ENCODE measurements around the gene PLP1. TPM values are rescaled to one million over a fixed set of nuclear protein-coding genes. Genes with fewer than 3 reads are reported as not detected.

The PLP1 gene, protein sequence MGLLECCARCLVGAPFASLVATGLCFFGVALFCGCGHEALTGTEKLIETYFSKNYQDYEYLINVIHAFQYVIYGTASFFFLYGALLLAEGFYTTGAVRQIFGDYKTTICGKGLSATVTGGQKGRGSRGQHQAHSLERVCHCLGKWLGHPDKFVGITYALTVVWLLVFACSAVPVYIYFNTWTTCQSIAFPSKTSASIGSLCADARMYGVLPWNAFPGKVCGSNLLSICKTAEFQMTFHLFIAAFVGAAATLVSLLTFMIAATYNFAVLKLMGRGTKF
- total RNA-seq, result not detected in 2 replicates

DNA sequence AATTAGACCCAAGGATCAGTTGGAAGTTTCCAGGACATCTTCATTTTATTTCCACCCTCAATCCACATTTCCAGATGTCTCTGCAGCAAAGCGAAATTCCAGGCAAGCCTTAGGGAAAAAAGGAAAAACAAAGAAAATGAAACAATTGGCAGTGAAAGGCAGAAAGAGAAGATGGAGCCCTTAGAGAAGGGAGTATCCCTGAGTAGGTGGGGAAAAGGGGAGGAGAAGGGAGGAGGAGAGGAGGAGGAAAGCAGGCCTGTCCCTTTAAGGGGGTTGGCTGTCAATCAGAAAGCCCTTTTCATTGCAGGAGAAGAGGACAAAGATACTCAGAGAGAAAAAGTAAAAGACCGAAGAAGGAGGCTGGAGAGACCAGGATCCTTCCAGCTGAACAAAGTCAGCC, at the start of gene PLP1:
PLP1 (plus strand) TSS at position 295 of the 400 bp plus-strand sequence. CDS start 156 bp downstream, outside the sequence.
- H3K36me3 Mint-ChIP-seq (ENCODE audit: low read depth), result no peaks in the 10 kb centered on the region
- no peak within 1 kb of the TSS for H3K27ac Mint-ChIP-seq
- DNase-seq (ENCODE audit: low spot score), result no peak
- H3K4me3 Mint-ChIP-seq (ENCODE audit: low read depth), result no peak within 1 kb of the TSS
- H3K27me3 Mint-ChIP-seq (ENCODE audit: low read depth), result peaks cover 6% of the 10 kb centered on the region
- H3K4me1 Mint-ChIP-seq (ENCODE audit: low read depth), result no peaks in the 10 kb centered on the region
- intact Hi-C loops (cut with micrococcal nuclease), result no loop called here
- no peaks in the 10 kb centered on the region for H3K9me3 Mint-ChIP-seq

DNA sequence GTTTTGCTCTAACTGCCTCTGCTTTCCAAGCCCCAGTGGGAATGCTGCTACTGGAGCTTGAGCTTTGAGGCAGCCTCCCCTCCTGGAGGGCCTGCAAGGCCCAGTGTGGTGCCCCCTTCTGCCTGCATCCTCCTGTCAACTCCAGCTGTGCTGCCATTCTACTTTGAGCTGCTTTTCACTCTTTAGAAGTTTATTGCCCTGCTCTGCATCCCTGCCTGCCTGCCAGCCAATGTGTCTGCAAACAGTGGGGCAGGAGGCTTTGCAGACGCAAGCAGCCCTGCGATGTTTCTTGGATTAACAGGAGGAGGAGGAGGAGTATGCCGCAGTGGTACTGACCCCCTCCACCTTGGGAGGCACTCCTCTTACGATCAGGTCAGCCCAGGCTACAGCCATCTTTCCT, 49.5 kb upstream of the PLP1 start:
- DNase-seq (ENCODE audit: low spot score), result no peak
- intact Hi-C loops (cut with micrococcal nuclease), result no loop called here
- Mint-ChIP-seq H3K36me3 (ENCODE audit: low read depth) (no peaks in the 10 kb centered on the region), H3K27ac (no peak overlapping the region), H3K4me1 (ENCODE audit: low read depth) (peaks cover 1% of the 10 kb centered on the region), H3K9me3 (no peaks in the 10 kb centered on the region), H3K4me3 (ENCODE audit: low read depth) (no peak overlapping the region), H3K27me3 (ENCODE audit: low read depth) (peaks cover 10% of the 10 kb centered on the region)

DNA sequence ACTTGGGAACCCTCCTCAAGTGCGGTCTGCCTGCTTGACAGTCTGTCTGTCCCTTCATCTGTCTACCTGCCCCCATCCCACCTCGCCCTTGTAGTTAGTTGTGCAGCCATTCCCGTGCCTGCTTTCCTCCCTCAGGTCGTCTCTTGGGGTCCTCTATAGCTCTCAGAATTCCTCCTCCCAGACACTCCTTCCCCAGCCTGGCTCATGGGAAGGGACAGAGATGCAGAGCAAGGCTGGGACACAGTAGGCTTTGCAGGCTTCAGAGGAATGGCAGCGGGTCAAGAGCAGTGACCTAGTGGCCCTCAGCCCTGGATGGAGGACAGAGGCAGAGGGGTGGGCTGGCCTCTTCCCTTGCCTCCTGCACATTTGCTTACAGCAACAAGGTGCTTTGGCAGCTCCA, 47.6 kb upstream of the PLP1 start:
- Mint-ChIP-seq H3K9me3 (no peaks in the 10 kb centered on the region), H3K4me1 (ENCODE audit: low read depth) (peaks cover 4% of the 10 kb centered on the region), H3K27me3 (ENCODE audit: low read depth) (peaks cover 12% of the 10 kb centered on the region), H3K4me3 (ENCODE audit: low read depth) (no peak overlapping the region), H3K27ac (no peak overlapping the region), H3K36me3 (ENCODE audit: low read depth) (no peaks in the 10 kb centered on the region)
- intact Hi-C loops (cut with micrococcal nuclease), result no loop called here
- DNase-seq (ENCODE audit: low spot score), result no peak

DNA sequence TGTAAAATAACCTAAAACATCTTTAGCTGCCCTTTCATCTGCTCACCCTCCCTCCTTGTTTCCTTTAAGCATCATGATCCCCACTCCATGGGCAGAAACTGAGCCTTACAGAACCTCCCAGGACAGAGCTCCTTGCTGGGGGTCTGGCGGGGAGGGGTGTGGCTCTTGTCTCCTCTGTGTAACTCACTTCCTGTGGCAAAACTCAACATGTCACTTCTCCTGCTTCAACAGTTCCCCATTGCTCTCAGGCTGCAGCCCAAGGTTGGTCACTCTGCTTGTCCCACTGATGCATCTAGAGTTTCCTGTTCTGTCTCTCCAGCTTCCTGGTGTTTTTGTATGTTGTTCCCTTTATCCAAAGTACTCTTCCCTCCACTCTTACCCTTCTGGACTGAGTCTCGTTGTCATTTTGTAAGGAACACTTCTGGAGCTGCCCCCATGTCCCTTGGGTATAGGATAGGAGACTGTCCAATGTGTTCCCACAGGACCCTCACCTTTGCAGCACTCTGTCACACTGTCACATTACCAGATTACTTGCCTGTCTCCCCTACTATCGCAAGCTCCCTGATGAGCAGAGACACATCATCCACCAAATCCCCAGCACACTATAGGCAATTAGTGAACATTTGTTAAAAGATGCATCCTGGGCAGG, 46.4 kb upstream of the PLP1 start:
- Mint-ChIP-seq H3K4me3 (ENCODE audit: low read depth) (no peak overlapping the region), H3K9me3 (no peaks in the 10 kb centered on the region), H3K27ac (no peak overlapping the region), H3K36me3 (ENCODE audit: low read depth) (no peaks in the 10 kb centered on the region), H3K27me3 (ENCODE audit: low read depth) (peaks cover 12% of the 10 kb centered on the region), H3K4me1 (ENCODE audit: low read depth) (peaks cover 10% of the 10 kb centered on the region)
- no peak for DNase-seq (ENCODE audit: low spot score)
- intact Hi-C loops (cut with micrococcal nuclease), result loop anchor here (10.0 kb wide), 1 partner anchor 75 kb away; no protein-coding TSS in a partner anchor

DNA sequence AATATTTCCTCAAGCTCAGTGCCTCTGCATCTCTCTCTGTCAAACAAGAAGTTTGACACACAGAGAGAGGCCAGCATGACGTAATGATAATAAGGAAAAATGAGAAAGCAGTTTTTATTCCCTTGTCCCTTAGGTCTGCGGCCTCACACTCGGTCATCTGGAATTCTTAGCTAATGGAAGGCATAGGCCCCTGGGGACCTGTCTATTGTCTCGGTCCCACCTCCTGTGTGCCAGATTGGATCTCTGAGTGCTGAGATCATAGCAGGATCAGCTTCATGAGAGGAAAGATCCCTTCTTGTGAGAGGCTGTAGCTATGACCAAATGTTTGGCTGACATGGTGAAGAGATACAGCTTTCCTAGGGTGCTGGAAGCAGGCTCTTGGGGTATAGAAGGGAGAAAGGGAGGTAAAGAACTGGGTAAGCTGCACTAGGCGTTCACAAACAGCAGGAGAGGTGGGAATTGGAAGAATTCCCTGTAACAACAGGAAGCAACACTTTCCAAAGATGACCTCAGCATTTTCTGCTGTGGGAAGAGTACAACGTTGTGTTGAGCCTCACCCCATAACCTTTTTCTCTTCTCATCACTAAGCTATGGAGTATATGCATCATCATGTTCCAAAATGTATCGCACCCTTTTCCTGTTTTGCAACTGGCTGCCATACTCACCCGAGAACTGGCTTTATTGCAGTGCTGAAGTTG, 45.7 kb upstream of the PLP1 start:
- Mint-ChIP-seq H3K36me3 (ENCODE audit: low read depth) (no peaks in the 10 kb centered on the region), H3K4me3 (ENCODE audit: low read depth) (no peak overlapping the region), H3K27ac (no peak overlapping the region), H3K4me1 (ENCODE audit: low read depth) (peaks cover 10% of the 10 kb centered on the region), H3K9me3 (no peaks in the 10 kb centered on the region), H3K27me3 (ENCODE audit: low read depth) (peaks cover 12% of the 10 kb centered on the region)
- intact Hi-C loops (cut with micrococcal nuclease), result loop anchor here (10.0 kb wide), 1 partner anchor 74 kb away; no protein-coding TSS in a partner anchor
- DNase-seq (ENCODE audit: low spot score), result no peak

DNA sequence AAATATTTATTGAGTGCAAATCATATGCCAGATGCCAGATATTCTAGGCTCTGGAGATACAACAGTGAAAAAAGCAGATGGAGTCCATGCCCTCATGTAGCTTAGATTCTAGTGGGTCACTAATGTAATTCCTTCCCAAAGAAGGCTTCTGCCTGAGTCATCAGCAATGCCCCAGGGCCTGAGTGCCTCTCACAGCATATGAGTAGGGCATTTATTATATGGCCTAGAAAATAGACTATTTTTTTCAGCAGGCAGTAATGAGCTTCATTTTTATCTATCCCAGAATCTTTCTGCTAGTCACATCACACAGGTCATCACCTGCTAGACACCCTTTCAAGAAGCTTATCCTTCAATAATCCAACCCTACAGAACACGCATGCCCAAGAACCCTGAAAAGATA, 43.6 kb upstream of the PLP1 start:
- Mint-ChIP-seq H3K27me3 (ENCODE audit: low read depth) (peaks cover 12% of the 10 kb centered on the region), H3K9me3 (no peaks in the 10 kb centered on the region), H3K27ac (no peak overlapping the region), H3K36me3 (ENCODE audit: low read depth) (no peaks in the 10 kb centered on the region), H3K4me3 (ENCODE audit: low read depth) (no peak overlapping the region), H3K4me1 (ENCODE audit: low read depth) (peaks cover 10% of the 10 kb centered on the region)
- intact Hi-C loops (cut with micrococcal nuclease), result loop anchor here (10.0 kb wide), 1 partner anchor 72 kb away; no protein-coding TSS in a partner anchor
- DNase-seq (ENCODE audit: low spot score), result no peak

DNA sequence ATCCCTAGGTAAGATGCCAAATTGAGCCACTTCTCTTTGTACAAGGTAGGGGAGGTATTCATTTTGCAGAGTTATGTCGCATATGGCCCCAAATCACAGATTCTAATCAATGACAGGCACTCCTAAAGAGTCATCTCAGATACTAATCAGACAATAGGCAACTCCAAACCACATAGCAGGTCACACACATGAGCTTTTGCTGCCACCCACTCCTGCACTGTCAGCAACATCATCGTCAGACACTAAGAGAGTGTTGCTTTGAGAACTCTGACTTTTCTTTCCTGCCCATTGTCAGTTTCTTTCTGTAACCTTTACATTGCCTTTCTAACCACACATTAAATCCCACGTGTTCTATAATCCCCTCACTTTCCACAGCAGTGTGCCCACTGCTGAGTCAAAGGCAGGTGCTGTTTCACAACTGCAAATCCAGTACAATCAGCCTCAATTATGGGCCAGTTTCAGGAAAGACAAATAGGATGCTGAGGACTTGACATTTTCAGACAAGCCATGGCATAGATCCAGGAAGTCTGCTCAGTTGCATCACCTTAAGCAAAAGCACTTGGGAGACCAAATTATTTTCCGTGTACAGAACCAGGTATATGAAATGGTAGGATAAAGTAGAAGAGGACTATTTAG, 42.4 kb upstream of the PLP1 start:
- intact Hi-C loops (cut with micrococcal nuclease), result loop anchor here (2.0 to 10.0 kb wide), 2 partner anchors 47 to 71 kb away; partner anchors contain the start of gene MORF4L2
- Mint-ChIP-seq H3K9me3 (no peaks in the 10 kb centered on the region), H3K4me3 (ENCODE audit: low read depth) (no peak overlapping the region), H3K27me3 (ENCODE audit: low read depth) (peaks cover 12% of the 10 kb centered on the region), H3K4me1 (ENCODE audit: low read depth) (peaks cover 10% of the 10 kb centered on the region), H3K27ac (peak overlapping the region; percentile 11), H3K36me3 (ENCODE audit: low read depth) (no peaks in the 10 kb centered on the region)
- DNase-seq (ENCODE audit: low spot score), result no peak

DNA sequence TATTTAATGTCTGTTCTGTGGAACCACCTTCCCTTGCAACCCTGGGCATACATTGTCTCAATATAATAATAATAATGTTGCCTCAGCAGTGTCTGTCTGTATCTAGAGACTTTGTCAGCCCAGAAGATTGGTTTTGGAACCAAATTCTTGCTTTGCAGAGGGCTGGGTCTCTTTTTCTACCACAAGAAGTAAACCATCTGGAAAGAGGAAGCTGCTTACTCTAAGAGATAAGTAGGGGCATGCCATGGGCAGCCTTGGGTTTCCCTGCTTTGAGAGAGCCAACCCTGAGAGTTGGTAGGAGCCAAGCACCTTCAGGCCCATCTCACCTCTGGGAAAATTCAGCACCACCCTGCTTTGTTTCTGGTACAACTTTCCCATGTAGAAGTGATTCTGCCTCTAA, 38.9 kb upstream of the PLP1 start:
- peaks cover 9% of the 10 kb centered on the region for H3K4me1 Mint-ChIP-seq (ENCODE audit: low read depth)
- H3K36me3 Mint-ChIP-seq (ENCODE audit: low read depth), result no peaks in the 10 kb centered on the region
- no peak overlapping the region for H3K4me3 Mint-ChIP-seq (ENCODE audit: low read depth)
- intact Hi-C loops (cut with micrococcal nuclease), result loop anchor here (10.0 kb wide), 1 partner anchor 67 kb away; no protein-coding TSS in a partner anchor
- no peaks in the 10 kb centered on the region for H3K9me3 Mint-ChIP-seq
- DNase-seq (ENCODE audit: low spot score), result no peak
- H3K27me3 Mint-ChIP-seq (ENCODE audit: low read depth), result peaks cover 2% of the 10 kb centered on the region
- H3K27ac Mint-ChIP-seq, result no peak overlapping the region

DNA sequence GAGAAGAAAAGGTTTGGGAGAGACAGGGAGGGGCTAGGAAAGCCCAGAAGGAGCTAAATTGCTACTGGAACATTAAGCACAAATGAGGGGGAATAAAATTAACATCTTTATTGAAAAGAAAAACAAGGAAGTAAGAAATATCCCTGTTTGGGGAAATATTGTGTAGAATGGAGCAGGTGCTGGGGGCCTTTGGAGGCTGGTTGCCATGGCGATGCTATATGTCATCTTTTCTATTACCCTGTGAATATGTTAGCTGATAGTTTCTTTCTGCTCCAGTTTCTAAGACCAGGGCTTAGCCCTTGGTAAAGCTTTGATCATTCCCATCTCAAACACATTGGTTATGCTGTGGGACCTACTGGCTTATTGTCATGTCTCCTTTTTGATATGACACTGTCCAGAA, 37.2 kb upstream of the PLP1 start:
- H3K27ac Mint-ChIP-seq, result no peak overlapping the region
- peaks cover 2% of the 10 kb centered on the region for H3K4me1 Mint-ChIP-seq (ENCODE audit: low read depth)
- H3K36me3 Mint-ChIP-seq (ENCODE audit: low read depth), result no peaks in the 10 kb centered on the region
- no peak for DNase-seq (ENCODE audit: low spot score)
- H3K27me3 Mint-ChIP-seq (ENCODE audit: low read depth), result no peaks in the 10 kb centered on the region
- H3K9me3 Mint-ChIP-seq, result no peaks in the 10 kb centered on the region
- H3K4me3 Mint-ChIP-seq (ENCODE audit: low read depth), result no peak overlapping the region
- intact Hi-C loops (cut with micrococcal nuclease), result loop anchor here (10.0 kb wide), 1 partner anchor 65 kb away; no protein-coding TSS in a partner anchor

DNA sequence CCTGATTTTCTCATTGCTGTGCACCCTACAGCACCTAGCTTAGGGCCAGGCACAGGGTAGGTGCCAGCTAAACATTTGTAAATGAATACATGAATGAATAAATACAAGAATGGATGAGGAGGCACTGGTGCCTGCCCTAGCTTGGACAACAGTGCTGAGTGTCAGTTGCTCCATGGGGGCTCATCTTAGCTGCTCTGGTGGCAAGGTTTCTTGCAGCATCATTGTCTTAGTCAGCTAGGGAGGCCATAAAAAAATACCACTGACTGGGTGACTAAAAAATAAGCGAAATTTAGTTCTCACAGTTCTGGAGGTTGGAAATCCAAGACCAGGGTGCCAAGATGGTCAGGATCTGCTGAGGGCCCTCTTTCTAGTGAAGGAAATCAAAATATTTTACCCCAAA, 34.8 kb upstream of the PLP1 start:
- Mint-ChIP-seq H3K27ac (no peak overlapping the region), H3K36me3 (ENCODE audit: low read depth) (no peaks in the 10 kb centered on the region), H3K4me3 (ENCODE audit: low read depth) (no peak overlapping the region), H3K4me1 (ENCODE audit: low read depth) (no peaks in the 10 kb centered on the region), H3K27me3 (ENCODE audit: low read depth) (no peaks in the 10 kb centered on the region), H3K9me3 (no peaks in the 10 kb centered on the region)
- intact Hi-C loops (cut with micrococcal nuclease), result no loop called here
- DNase-seq (ENCODE audit: low spot score), result no peak

DNA sequence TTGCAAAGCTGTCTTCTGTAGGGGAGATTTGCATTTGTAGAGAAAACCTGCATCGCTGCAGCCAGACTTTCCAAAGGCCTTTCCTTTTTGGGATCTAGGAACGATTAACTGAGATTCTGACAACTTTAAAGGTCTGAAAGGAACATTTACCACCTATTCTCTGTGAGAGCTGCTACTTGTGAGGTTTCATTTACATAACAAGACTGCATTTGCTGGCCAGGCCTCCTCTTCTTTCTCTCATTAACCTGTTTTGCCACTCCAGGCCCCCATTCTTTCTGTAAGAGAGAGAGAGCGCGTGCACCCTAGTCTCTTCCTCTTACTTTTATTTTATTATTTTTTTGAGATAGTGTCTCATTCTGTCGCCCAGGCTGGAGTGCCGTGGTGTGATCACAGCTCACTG, 34.3 kb upstream of the PLP1 start:
- Mint-ChIP-seq H3K36me3 (ENCODE audit: low read depth) (no peaks in the 10 kb centered on the region), H3K4me1 (ENCODE audit: low read depth) (no peaks in the 10 kb centered on the region), H3K27me3 (ENCODE audit: low read depth) (no peaks in the 10 kb centered on the region), H3K27ac (no peak overlapping the region), H3K9me3 (no peaks in the 10 kb centered on the region), H3K4me3 (ENCODE audit: low read depth) (no peak overlapping the region)
- intact Hi-C loops (cut with micrococcal nuclease), result no loop called here
- no peak for DNase-seq (ENCODE audit: low spot score)

DNA sequence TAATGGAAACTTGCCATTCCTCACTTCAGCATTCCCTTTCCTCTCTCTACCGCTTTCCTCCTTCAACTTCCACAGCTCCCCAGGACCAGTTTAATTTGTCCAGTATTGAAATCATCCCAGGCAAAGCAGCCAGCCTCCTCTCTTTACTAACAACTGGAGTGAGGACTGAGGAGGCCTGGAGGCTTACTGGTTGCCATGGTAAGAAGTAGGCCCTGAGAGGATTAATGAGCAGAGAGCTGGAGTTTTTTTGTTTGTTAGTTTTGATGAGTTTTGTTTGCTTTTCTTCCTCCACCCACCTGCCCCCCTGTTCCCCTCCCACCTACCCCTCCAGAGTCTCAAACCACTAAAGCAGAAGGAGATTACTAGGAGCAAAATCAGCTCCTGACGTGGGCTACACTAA, 29.5 kb upstream of the PLP1 start:
- Mint-ChIP-seq H3K4me1 (ENCODE audit: low read depth) (no peaks in the 10 kb centered on the region), H3K9me3 (no peaks in the 10 kb centered on the region), H3K36me3 (ENCODE audit: low read depth) (no peaks in the 10 kb centered on the region), H3K27me3 (ENCODE audit: low read depth) (no peaks in the 10 kb centered on the region), H3K4me3 (ENCODE audit: low read depth) (no peak overlapping the region), H3K27ac (no peak overlapping the region)
- no peak for DNase-seq (ENCODE audit: low spot score)
- intact Hi-C loops (cut with micrococcal nuclease), result no loop called here
